Activated naive CD4-positive, alpha-beta T cell treated with anti-CD3 and anti-CD28 coated beads, Interleukin-2, amount 50 U/mL, for 24 hours (primary cell): ENCODE measurements around the gene SEC16A.
A peak's percentile ranks its signal among the peaks of the same experiment; 100 is the strongest.

Experiments used
- H3K27ac Mint-ChIP-seq: one replicate; pipeline ENCODE4 v1.8.0; 2021; ENCODE audit warnings: mild to moderate bottlenecking, mixed read lengths
- H3K27me3 Mint-ChIP-seq: one replicate; pipeline ENCODE4 v1.8.0; 2021; ENCODE audit warnings: mixed read lengths
- H3K36me3 Mint-ChIP-seq: one replicate; pipeline ENCODE4 v1.8.0; 2021; ENCODE audit warnings: mixed read lengths
- H3K4me1 Mint-ChIP-seq: one replicate; pipeline ENCODE4 v1.8.0; 2021; ENCODE audit warnings: mixed read lengths
- H3K4me3 Mint-ChIP-seq: one replicate; pipeline ENCODE4 v1.8.0; 2021; ENCODE audit warnings: mild to moderate bottlenecking, mixed read lengths
- H3K9me3 Mint-ChIP-seq: one replicate; pipeline ENCODE4 v1.8.0; 2021; ENCODE audit warnings: mixed read lengths

The SEC16A gene

DNA sequence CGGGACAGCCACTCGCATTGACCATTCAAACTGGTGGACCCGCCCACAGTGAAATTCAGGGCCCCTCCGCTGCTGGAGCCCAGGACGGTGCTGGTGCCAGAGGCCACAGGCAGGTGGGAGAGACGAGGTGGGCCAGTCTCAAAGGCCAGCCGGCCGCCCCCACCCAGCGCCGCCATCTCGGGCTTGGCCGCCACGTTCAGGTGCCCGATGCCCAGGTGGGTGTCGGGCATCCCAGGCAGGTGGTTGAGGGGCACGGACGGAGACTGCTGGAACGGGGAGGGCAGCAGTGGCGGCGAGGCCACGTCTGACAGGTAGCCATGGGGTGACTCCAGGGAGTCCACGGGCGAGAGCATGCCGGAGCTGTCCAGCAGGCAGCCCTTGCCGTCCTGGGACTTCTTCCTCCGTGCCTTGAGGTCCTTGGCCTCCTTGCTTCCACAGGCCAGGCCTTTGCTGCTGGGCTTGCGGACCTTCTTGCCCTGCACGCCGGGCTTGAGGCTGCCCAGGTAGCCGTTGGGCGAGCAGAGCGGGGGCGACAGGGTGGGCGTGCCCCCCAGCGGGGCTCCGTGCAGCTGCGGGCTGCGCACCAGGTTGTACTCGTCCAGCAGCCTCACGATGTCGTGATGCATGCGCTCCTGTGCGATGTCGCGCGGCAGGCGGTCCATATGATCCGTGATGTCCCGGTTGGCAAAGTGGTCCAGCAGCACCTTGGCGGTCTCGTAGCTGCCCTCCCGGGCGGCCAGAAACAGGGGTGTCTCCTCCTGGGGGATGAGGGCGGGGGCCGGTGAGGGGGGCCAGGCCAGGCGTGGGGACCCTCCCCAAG is 14.2 kb upstream of the SEC16A start:
- Mint-ChIP-seq H3K9me3 (no peaks in the 10 kb centered on the region), H3K4me3 (no peak overlapping the region), H3K27me3 (no peaks in the 10 kb centered on the region), H3K36me3 (peaks cover 1% of the 10 kb centered on the region), H3K4me1 (no peaks in the 10 kb centered on the region), H3K27ac (no peak overlapping the region)

DNA sequence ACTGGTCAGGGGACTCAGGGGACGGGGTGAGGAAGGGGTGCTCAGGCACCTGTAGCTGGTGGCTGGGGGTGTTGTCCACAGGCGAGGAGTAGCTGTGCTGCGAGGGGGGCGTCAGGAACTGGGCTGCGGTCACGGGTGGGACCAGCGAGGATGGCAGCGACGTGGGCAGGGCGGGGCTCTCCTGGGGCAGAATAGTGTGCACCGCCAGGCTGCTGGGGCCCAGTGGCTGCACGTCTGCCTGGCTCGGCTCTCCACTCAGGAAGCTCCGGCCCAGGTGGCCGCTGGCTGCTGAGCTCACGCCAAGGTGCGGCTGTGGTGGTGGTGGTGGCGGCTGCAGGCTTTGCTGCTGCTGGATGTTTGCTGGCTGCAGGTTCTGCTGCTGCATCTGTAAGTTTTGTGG is 13.3 kb upstream of the SEC16A start:
- no peak overlapping the region for H3K27ac Mint-ChIP-seq

DNA sequence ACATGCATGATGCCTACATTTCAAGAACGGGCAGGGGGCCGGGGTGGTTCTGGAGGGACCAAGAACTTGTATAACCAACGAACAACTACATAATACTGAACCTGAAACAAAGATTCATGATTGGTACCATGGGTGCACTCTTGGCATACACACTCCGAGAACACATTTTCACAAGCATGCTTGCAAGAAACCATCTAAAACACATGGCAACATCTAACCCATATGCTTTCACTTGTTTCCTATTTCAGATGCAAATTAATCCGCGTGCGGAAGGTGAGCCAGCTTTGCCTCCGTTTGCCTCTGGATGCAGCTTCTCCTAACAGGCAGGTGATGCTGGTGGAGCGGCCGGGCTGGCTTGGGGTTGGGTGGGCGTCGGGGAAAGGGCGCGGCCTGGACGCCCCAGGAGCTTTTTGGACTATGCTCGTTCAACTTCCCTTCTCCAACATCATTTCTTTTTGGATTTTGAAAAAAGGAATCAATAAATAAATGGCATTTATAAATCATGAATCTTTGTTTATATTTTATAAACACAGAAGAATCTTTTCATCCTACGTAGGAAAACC is 12.5 kb upstream of the SEC16A start:
- Mint-ChIP-seq H3K9me3 (no peaks in the 10 kb centered on the region), H3K4me1 (no peaks in the 10 kb centered on the region), H3K36me3 (no peaks in the 10 kb centered on the region), H3K27ac (no peak overlapping the region), H3K27me3 (no peaks in the 10 kb centered on the region), H3K4me3 (no peak overlapping the region)

More for the DNA sequence above, 13.3 kb upstream of the SEC16A start:
- H3K27me3 Mint-ChIP-seq = no peaks in the 10 kb centered on the region
- H3K4me1 Mint-ChIP-seq = no peaks in the 10 kb centered on the region
- H3K4me3 Mint-ChIP-seq = no peak overlapping the region
- H3K36me3 Mint-ChIP-seq = no peaks in the 10 kb centered on the region
- no peaks in the 10 kb centered on the region for H3K9me3 Mint-ChIP-seq

DNA sequence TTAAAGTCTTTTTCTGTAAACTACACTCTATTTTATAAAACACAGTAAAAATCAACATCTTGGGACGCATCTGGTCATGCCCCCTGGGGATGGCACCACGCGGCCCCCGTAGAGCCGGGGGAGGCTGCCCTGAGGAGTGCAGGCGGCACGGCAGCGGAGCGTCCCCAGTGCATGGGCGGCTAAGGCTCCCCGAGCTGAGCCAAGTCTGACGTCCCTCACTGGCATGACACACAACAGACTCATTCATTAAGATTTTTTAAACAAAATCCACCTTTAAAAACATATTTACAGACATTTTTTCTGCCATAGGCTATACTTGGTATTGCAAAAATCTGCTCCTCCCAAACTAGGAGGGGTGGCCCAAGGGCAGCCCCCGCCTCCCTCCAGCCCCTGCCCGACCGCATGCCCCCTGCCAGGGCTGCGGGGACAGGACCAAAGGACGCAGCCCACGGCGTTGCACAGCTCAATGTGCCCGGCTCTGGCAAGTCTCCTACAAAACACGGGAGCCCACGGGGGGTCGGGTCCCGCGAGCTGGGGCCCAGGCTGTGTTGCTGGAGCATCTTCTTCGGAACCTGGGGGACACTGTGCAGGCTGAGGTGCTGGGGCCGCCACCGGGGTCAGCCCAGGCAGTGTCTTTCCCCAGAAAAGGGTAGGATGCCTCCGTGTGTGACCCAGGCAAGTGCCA is 11.8 kb upstream of the SEC16A start:
- no peaks in the 10 kb centered on the region for H3K4me1 Mint-ChIP-seq
- no peaks in the 10 kb centered on the region for H3K27me3 Mint-ChIP-seq
- no peaks in the 10 kb centered on the region for H3K36me3 Mint-ChIP-seq
- no peak overlapping the region for H3K27ac Mint-ChIP-seq
- H3K4me3 Mint-ChIP-seq = no peak overlapping the region
- H3K9me3 Mint-ChIP-seq = no peaks in the 10 kb centered on the region

DNA sequence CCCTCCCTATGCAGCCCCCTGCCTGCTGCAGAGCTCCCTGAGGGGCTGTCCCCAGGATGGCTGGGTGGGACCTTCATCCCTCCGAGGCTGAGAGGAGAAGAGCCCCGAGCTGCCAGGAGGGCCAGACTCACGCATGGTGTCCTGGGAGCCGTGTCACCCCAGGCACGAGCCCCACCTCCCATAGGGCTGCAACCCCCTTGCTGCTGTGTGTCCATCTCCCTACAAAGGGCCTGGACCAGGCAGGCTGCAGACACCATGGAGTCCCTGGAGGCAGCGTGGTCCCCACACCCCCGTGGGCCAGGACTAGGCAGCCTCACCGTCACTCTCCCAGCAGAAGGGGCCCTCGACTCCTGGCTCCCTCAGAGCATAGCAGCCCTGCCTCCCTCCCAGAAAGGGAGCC is 11.2 kb upstream of the SEC16A start:
- Mint-ChIP-seq H3K9me3 (no peaks in the 10 kb centered on the region), H3K27me3 (no peaks in the 10 kb centered on the region), H3K36me3 (no peaks in the 10 kb centered on the region), H3K4me3 (no peak overlapping the region), H3K27ac (no peak overlapping the region), H3K4me1 (no peaks in the 10 kb centered on the region)

DNA sequence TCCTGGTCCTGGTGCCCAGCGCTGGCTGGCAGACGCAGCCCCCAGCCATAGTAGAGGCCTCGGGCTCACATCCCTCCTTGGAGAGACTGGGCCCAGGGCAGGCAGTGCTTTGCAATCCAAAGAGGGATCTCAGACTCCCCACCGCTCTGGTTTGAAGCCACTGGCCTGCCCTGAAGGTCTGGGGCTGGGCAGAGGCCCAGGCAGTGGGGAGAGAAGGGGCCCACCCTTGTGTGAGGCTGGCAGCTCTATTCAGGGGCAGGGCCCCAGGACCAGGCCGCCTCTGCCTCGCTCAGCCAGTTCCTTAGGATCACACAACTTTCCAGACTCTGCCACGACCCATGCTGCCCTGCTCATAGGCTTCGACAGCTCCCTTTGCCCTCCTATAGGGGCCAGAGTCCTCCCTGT is 10.7 kb upstream of the SEC16A start:
- Mint-ChIP-seq H3K27ac (no peak overlapping the region), H3K36me3 (no peaks in the 10 kb centered on the region), H3K9me3 (no peaks in the 10 kb centered on the region), H3K27me3 (no peaks in the 10 kb centered on the region), H3K4me1 (no peaks in the 10 kb centered on the region), H3K4me3 (no peak overlapping the region)

DNA sequence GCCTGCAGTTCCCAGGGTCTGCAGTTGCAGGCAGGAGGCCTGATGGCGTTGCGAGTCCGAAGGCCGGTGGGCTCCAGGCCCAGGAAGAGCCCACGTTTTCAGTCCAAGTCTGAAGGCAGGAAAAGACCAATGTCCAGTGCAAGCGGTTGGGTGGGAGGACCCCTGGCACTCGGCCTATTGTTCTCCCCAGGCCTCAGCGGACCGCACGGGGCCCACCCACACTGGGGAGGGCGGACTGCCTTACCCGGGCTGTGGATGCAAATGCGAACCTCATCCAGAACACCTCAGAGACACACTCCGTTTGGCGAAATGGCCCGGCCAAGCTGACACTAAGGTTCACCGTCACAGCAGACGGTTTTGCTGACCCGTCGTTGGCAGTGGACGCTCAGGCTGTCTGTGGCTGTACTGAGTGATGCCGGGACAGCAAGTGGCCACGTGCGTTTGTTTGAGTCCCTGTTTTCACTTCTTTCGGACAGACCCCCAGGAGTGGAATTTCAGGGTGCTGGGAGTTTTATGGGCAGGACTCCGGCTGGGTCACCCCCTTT is 10.2 kb upstream of the SEC16A start:
- Mint-ChIP-seq H3K27me3 (no peaks in the 10 kb centered on the region), H3K27ac (no peak overlapping the region), H3K4me1 (no peaks in the 10 kb centered on the region), H3K9me3 (no peaks in the 10 kb centered on the region), H3K4me3 (no peak overlapping the region), H3K36me3 (no peaks in the 10 kb centered on the region)

DNA sequence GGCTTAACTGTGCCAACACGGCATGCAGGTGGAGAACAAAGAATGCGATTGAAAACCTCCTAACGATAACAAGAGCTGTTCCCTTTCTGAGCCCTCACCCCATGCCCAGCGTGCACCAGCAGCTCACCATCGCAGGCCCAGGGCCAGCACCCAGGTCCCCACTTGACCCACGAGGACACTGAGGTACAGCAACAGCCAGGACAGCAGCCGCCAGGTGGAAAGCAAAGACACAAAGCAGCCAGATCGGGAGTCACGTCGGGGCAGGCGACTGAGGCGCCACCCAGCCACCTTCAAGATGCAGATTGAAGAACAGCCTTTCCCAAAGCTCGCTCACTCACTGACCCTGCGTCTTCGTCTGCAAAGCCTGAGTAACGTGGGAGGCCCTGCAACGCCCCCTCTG is 6.9 kb upstream of the SEC16A start:
- H3K4me3 Mint-ChIP-seq = no peak overlapping the region
- H3K27me3 Mint-ChIP-seq = no peaks in the 10 kb centered on the region
- no peak overlapping the region for H3K27ac Mint-ChIP-seq
- peaks cover 6% of the 10 kb centered on the region for H3K4me1 Mint-ChIP-seq
- no peaks in the 10 kb centered on the region for H3K9me3 Mint-ChIP-seq
- no peaks in the 10 kb centered on the region for H3K36me3 Mint-ChIP-seq

DNA sequence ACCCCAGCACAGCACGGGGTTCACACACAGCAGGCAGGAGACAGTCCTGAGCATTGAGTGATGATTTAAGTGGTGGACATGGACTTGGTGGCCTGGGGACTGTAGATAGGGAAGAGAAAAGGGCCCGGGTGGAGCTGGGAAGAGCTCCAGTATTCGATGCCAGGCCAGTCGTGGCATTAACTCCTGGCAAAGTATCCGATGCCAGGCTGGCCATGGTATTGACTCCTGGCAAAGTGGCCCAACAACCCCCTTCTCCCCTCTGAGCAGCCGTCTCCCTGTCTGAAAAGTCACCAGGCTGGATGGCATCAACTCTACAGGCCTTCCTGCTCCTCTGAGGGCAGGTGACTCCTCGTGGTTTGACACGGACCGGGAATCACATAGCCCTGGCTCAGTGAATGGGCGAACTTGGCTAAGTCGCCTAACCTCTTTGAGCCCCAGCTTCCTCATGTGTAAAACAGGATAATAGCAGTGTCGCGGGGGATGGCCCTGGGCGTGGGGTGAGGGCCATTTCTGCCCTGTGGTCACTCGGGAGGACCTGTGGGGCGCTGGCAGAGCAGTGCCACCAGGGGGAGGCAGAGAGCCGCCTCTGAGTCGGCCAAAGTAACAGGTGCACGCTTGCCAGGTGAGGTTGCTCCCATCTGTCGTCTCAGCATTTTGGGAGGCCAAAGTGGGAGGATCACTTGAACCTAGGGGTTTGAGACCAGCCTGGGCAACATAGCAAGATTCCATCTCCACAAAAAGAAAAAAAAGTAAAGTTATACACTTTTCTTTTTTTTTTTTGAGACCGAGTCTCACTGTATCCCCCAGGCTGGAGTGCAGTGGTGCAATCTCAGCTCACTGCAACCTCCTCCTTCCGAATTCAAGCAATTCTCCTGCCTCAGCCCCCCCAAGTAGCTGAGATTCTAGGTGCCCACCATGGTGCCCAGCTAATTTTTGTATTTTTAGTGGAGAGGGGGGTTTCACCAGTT is 5.7 kb upstream of the SEC16A start:
- Mint-ChIP-seq H3K4me1 (peaks cover 7% of the 10 kb centered on the region), H3K9me3 (no peaks in the 10 kb centered on the region), H3K4me3 (no peak overlapping the region), H3K27ac (no peak overlapping the region), H3K27me3 (no peaks in the 10 kb centered on the region), H3K36me3 (no peaks in the 10 kb centered on the region)

DNA sequence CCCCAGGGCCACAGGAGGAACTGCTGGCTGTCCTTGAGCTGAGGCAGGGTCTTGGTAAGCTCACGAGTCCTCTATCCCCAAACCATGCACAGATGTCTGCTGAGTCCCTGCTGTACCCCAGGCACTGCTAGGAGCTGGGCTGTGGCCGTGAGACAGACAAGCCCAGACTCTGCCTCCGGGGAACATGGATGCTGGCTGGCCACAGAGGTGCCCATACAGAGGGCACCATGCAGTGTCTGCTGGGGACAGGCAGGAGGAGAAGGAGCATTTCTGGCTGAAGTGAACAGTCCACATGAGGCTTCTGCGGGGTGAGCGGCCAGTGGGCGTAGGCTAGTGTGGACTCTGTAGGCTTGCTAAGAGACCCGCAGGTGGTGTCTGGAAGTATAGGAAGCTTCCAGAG is 4.8 kb upstream of the SEC16A start:
- H3K4me1 Mint-ChIP-seq = peaks cover 7% of the 10 kb centered on the region
- no peaks in the 10 kb centered on the region for H3K36me3 Mint-ChIP-seq
- no peaks in the 10 kb centered on the region for H3K27me3 Mint-ChIP-seq
- H3K4me3 Mint-ChIP-seq = no peak overlapping the region
- no peak overlapping the region for H3K27ac Mint-ChIP-seq
- no peaks in the 10 kb centered on the region for H3K9me3 Mint-ChIP-seq

DNA sequence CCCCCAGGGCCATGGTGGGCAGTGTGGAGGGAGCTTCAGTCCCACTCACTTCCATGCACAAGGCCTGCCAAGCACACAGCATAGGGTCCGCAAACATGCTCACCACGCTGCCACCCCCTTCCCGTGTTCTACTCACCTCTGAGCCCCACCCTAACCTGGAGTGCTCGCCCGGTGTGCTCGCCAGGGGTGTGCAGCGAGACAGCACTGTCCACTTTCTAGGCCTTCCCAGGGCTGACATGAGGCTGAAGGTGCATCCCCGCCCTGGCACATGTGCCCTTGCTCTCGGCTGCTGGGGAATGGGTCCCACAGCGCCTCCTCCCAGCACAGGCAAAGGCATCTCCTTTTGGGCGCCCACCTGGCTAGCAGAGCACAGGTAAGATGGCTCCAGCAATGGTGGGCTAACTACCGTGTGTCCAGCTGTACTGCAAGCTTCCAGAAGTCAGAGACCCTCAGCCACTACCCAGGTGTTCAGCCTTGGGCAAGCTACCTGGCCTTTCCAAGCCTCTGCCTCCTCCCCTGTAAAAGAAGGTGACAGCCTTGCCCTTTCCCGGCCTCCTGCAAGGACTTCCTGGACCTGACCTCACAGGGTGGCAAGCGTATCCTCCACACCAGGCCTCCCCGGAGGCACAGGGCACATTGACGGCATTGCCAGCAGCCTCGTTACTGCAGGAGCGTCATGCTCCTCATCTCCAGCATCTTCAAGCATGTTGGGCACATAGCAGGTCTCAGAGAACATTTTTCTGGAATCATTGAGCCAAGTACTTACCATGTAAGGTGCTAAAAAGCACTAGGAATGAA is 4.2 kb upstream of the SEC16A start:
- Mint-ChIP-seq H3K4me1 (peaks cover 8% of the 10 kb centered on the region), H3K4me3 (no peak overlapping the region), H3K27ac (no peak overlapping the region), H3K27me3 (no peaks in the 10 kb centered on the region), H3K36me3 (no peaks in the 10 kb centered on the region), H3K9me3 (no peaks in the 10 kb centered on the region)

DNA sequence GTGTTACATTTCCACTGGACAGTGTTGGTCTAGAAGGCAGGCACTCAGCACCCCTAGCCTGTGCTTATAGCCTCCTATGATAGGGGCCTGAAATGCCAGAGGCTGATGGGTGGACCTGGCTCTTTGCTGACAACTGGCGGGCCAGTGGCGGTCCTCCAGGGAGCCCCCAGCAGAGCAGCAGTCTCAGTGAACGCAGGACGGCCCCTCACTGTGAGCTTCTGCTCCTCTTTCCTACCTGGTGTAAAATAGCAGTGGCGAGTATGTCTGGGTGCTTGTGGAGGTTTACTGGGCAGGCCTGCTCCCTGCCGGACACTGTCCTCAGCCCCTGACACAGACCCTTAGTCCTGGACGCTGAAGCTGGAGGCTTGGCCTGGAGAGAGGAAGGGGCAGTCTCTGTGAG is 3.3 kb upstream of the SEC16A start:
- Mint-ChIP-seq H3K27me3 (no peaks in the 10 kb centered on the region), H3K27ac (no peak overlapping the region), H3K36me3 (no peaks in the 10 kb centered on the region), H3K4me1 (peaks cover 15% of the 10 kb centered on the region), H3K9me3 (no peaks in the 10 kb centered on the region), H3K4me3 (no peak overlapping the region)

DNA sequence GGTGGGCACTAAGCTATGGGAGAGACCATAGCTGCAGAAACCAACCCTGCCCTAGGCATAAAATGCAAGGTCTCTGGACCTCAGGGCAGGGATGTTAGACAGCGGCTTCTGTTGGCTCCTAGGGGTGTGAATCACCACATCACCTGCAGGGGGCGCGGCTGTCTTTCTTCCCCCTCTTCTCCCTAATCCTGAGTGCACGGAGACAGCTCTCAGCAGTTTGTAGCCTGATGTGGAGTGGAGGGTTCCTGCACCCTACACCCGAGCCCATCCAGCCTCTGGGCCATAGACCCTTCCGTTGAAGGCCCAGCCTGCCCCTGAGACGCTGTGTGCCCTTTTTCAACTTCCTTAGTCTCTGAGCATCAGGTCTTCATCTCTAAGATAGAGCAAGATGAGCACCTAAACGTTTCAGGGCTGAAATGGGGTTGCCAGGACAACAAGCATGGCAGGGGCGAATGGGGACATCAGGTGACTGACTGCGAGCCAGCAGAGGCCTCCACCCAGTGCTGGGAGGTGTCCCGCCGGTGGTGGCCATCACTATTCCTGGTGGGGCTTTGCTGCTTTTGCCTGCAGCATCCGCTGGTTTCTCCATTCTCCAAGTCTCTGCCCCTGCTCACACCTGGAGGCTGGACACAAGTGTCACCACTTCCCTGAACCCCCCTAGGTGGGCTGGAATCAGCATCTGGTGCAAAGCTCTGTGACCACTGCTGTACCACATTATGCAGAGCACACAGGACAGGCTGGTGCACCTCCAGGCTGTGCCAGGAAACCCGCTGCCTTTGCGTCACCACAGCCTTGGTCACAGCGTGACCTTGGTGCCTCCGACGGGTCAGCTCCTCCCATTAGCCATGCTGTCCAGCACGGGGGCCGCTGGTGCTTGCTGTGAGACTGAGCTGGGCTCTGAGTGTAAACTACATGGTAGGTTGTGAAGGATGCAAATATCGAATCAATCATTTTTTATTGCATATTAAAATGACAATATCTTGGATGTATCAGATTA is 2.5 kb upstream of the SEC16A start:
- no peak overlapping the region for H3K27ac Mint-ChIP-seq
- peak overlapping the region; percentile 68 for H3K4me3 Mint-ChIP-seq
- no peaks in the 10 kb centered on the region for H3K36me3 Mint-ChIP-seq
- H3K4me1 Mint-ChIP-seq = peaks cover 20% of the 10 kb centered on the region
- H3K27me3 Mint-ChIP-seq = no peaks in the 10 kb centered on the region
- H3K9me3 Mint-ChIP-seq = no peaks in the 10 kb centered on the region
